Caco-2 (cell line): Measurements from ENCODE around the gene CDH11. TPM values are rescaled to one million over a fixed set of nuclear protein-coding genes. Genes with fewer than 3 reads are reported as not detected.

Experiments used
- BruUV-seq: library from RNA; stranded (reverse); fragments of 400-500 nt; replicated peaks from 2 replicates; lab custom pipeline; 2021; lab: Mats Ljungman, UMichigan
- CTCF ChIA-PET: fragments of 300-600 bp; sonication (Branson Sonifier 250); formaldehyde crosslinking; loops from one replicate; lab custom pipeline; 2022; ENCODE audit warnings: antibody characterized with exemption; lab: Charles Lee
- POLR2A ChIA-PET: fragments of 300-600 bp; sonication (Branson Sonifier 250); formaldehyde crosslinking; loops from one replicate; lab custom pipeline; 2022; ENCODE audit warnings: antibody characterized with exemption; lab: Charles Lee
- DNase-seq, 2 experiments: peaks; one replicate each; pipeline versions ENCODE4 v3.0.0 to v3.0.0-alpha.2; 2020 to 2022
- H3K27me3 ChIP-seq: replicated peaks from 2 replicates; pipeline ENCODE4 v1.6.0; 2011; ENCODE audit warnings: low read length; ENCODE audit not compliant: control insufficient read depth, insufficient read depth
- H3K36me3 ChIP-seq: 2 replicates; pipeline ENCODE4 v1.5.1; 2011; ENCODE audit warnings: low read length; ENCODE audit not compliant: control insufficient read depth, insufficient read depth
- H3K4me1 ChIP-seq: fragments of 250-450 bp; sonication (Bioruptor Pico); 2 replicates; pipeline ENCODE4 v1.5.1; 2020; ENCODE audit warnings: mild to moderate bottlenecking
- H3K4me3 ChIP-seq: 2 replicates; pipeline ENCODE4 v1.5.1; 2011; ENCODE audit warnings: low read depth, mild to moderate bottlenecking, control low read depth, low read length
- H3K9me3 ChIP-seq: fragments of 250-450 bp; sonication (Bioruptor Pico); 2 replicates; pipeline ENCODE4 v1.5.1; 2020; ENCODE audit warnings: mild to moderate bottlenecking, moderate library complexity
- H3K27ac Mint-ChIP-seq: one replicate; pipeline ENCODE4 v1.8.0; 2022; ENCODE audit warnings: mixed read lengths; ENCODE audit not compliant: unreplicated experiment
- H3K27me3 Mint-ChIP-seq: one replicate; pipeline ENCODE4 v1.8.0; 2022; ENCODE audit warnings: mixed read lengths; ENCODE audit not compliant: insufficient read depth, unreplicated experiment
- H3K36me3 Mint-ChIP-seq: one replicate; pipeline ENCODE4 v1.8.0; 2022; ENCODE audit warnings: mild to moderate bottlenecking, mixed read lengths; ENCODE audit not compliant: insufficient read depth, unreplicated experiment
- H3K4me1 Mint-ChIP-seq: one replicate; pipeline ENCODE4 v1.8.0; 2022; ENCODE audit warnings: low read depth, mixed read lengths; ENCODE audit not compliant: unreplicated experiment
- H3K4me3 Mint-ChIP-seq: one replicate; pipeline ENCODE4 v1.8.0; 2022; ENCODE audit warnings: mild to moderate bottlenecking, moderate library complexity, mixed read lengths; ENCODE audit not compliant: unreplicated experiment
- H3K9me3 Mint-ChIP-seq: one replicate; pipeline ENCODE4 v1.8.0; 2022; ENCODE audit warnings: mixed read lengths; ENCODE audit not compliant: unreplicated experiment
- intact Hi-C: fragments of 100-400 bp; cut with micrococcal nuclease; formaldehyde crosslinking; loops from one replicate; pipeline ENCODE4 v1.10.0; 2022; ENCODE audit not compliant: unreplicated experiment
- total RNA-seq: library from RNA; stranded (reverse); gene quantifications from 2 replicates; pipeline ENCODE4 v1.2.3, GENCODE V29; 2022
- TF ChIP-seq, protein P1 (sequence below), 2 experiments: fragments of 200-600 bp in 1 of 2; IDR thresholded peaks; 1 replicate in 1 of 2; 2 replicates in 1 of 2; pipeline versions ENCODE4 v1.5.1 to v1.8.0; 2011 to 2022; ENCODE audit warnings: antibody characterized with exemption in 1 of 2, control low read depth in 1 of 2, inconsistent platforms in 1 of 2, low read depth in 1 of 2, low read length in 1 of 2, mild to moderate bottlenecking in 1 of 2, moderate library complexity in 1 of 2; ENCODE audit not compliant: insufficient read depth in 1 of 2, severe bottlenecking in 1 of 2, unreplicated experiment in 1 of 2

The CDH11 gene
- total RNA-seq, 1 experiment from 2014 or later, result not detected

DNA sequence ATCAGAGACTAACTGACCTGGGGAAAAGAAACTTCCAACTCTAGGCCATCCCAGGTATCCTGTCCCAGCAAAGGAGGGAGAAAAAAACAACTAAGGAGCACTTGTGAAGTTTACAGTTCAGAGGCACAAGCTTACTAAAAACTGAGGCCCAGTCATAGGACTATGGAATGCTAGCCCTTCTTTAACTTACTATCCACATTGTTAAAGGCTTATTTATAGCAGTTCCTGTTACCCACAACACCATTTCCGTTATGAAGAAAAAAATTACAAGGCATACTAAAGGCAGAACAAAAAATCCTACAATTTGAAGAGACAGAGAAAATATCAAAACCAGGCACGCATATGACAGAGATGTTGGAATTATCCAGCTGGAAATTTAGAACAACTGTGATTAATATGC, 159.1 kb downstream of the CDH11 start:
- Histone ChIP-seq H3K9me3 (no peaks in the 10 kb centered on the region), H3K36me3 (no peaks in the 10 kb centered on the region), H3K27me3 (no peaks in the 10 kb centered on the region; the same call in 1 of the 2 replicates), H3K4me3 (no peak overlapping the region), H3K4me1 (no peaks in the 10 kb centered on the region)
- no TSS peak for BruUV-seq
- intact Hi-C loops, result no loop called here
- H3K4me3 Mint-ChIP-seq, result no peak overlapping the region
- TF ChIP-seq, protein P1, sequence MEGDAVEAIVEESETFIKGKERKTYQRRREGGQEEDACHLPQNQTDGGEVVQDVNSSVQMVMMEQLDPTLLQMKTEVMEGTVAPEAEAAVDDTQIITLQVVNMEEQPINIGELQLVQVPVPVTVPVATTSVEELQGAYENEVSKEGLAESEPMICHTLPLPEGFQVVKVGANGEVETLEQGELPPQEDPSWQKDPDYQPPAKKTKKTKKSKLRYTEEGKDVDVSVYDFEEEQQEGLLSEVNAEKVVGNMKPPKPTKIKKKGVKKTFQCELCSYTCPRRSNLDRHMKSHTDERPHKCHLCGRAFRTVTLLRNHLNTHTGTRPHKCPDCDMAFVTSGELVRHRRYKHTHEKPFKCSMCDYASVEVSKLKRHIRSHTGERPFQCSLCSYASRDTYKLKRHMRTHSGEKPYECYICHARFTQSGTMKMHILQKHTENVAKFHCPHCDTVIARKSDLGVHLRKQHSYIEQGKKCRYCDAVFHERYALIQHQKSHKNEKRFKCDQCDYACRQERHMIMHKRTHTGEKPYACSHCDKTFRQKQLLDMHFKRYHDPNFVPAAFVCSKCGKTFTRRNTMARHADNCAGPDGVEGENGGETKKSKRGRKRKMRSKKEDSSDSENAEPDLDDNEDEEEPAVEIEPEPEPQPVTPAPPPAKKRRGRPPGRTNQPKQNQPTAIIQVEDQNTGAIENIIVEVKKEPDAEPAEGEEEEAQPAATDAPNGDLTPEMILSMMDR (IDR thresholded peaks at IDR 0.05; ENCODE audit: insufficient read depth in 1 of 2, low read depth in 1 of 2, low read length in 1 of 2, severe bottlenecking in 1 of 2, unreplicated experiment in 1 of 2), result no peak
- ChIA-PET CTCF (no interaction called here), POLR2A (no interaction called here)
- H3K4me1 Mint-ChIP-seq, result no peaks in the 10 kb centered on the region
- no peak overlapping the region for H3K27ac Mint-ChIP-seq
- no peaks in the 10 kb centered on the region for H3K9me3 Mint-ChIP-seq
- DNase-seq, result no peak
- H3K27me3 Mint-ChIP-seq, result no peaks in the 10 kb centered on the region
- H3K36me3 Mint-ChIP-seq, result no peaks in the 10 kb centered on the region

DNA sequence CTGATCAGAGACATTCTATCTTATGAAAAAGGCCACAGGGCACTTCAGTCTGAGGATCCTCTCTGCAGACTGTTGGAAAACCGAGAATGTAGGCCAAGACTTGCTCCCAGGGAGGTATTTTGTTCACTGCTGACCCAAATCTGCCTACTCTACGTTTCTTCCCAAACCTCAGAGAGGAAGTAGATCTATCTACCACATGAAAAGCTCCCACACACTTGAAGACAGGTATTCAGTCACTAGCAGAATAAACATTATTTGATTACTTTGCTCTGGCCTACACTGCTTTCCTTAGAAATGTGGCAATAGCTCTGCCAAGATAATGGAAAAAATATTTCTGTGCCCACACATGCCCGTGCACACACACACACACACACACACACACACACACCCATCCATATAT, 164.6 kb downstream of the CDH11 start:
- DNase-seq, result no peak
- H3K4me3 ChIP-seq, result no peak overlapping the region
- H3K9me3 ChIP-seq, result no peaks in the 10 kb centered on the region
- no TSS peak for BruUV-seq
- H3K27me3 ChIP-seq, result no peaks in the 10 kb centered on the region; the same call in 1 of the 2 replicates
- Mint-ChIP-seq H3K4me1 (no peaks in the 10 kb centered on the region), H3K4me3 (no peak overlapping the region), H3K27ac (no peak overlapping the region), H3K9me3 (no peaks in the 10 kb centered on the region), H3K36me3 (no peaks in the 10 kb centered on the region), H3K27me3 (no peaks in the 10 kb centered on the region)
- H3K4me1 ChIP-seq, result no peaks in the 10 kb centered on the region
- intact Hi-C loops, result no loop called here
- TF ChIP-seq, protein P1 (IDR thresholded peaks at IDR 0.05; ENCODE audit: insufficient read depth in 1 of 2, low read depth in 1 of 2, low read length in 1 of 2, severe bottlenecking in 1 of 2, unreplicated experiment in 1 of 2), result no peak
- POLR2A ChIA-PET, result no interaction called here
- CTCF ChIA-PET, result no interaction called here
- H3K36me3 ChIP-seq, result no peaks in the 10 kb centered on the region

DNA sequence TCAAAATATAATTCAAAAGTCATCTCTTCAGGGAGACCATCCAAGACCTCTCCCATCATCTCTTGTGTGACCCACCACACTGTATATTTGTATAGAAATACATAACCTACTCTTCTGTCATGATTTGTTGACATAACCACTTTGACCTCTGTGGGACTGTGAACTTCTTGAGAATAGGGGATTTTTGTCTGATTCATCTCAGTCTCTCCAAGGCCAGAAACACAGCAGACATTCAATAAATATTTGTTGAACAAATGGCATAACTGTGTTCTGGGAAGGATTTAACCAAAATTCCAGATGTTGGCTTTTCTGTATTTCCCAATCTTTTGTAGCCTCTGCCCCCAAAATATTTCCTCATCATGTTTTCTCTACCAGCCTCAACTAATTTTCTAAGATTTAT, 169.7 kb downstream of the CDH11 start:
- intact Hi-C loops, result no loop called here
- Histone ChIP-seq H3K4me3 (no peak overlapping the region), H3K4me1 (no peaks in the 10 kb centered on the region), H3K9me3 (no peaks in the 10 kb centered on the region), H3K27me3 (no peaks in the 10 kb centered on the region), H3K36me3 (no peaks in the 10 kb centered on the region)
- ChIA-PET POLR2A (no interaction called here), CTCF (no interaction called here)
- H3K9me3 Mint-ChIP-seq, result no peaks in the 10 kb centered on the region
- TF ChIP-seq, protein P1 (IDR thresholded peaks at IDR 0.05; ENCODE audit: insufficient read depth in 1 of 2, low read depth in 1 of 2, low read length in 1 of 2, severe bottlenecking in 1 of 2, unreplicated experiment in 1 of 2), result no peak
- H3K4me3 Mint-ChIP-seq, result no peak overlapping the region
- no peaks in the 10 kb centered on the region for H3K36me3 Mint-ChIP-seq
- H3K27ac Mint-ChIP-seq, result no peak overlapping the region
- no peaks in the 10 kb centered on the region for H3K4me1 Mint-ChIP-seq
- no peaks in the 10 kb centered on the region for H3K27me3 Mint-ChIP-seq
- no TSS peak for BruUV-seq
- no peak for DNase-seq
